ENCODE data around the gene FAM20B.

DNA sequence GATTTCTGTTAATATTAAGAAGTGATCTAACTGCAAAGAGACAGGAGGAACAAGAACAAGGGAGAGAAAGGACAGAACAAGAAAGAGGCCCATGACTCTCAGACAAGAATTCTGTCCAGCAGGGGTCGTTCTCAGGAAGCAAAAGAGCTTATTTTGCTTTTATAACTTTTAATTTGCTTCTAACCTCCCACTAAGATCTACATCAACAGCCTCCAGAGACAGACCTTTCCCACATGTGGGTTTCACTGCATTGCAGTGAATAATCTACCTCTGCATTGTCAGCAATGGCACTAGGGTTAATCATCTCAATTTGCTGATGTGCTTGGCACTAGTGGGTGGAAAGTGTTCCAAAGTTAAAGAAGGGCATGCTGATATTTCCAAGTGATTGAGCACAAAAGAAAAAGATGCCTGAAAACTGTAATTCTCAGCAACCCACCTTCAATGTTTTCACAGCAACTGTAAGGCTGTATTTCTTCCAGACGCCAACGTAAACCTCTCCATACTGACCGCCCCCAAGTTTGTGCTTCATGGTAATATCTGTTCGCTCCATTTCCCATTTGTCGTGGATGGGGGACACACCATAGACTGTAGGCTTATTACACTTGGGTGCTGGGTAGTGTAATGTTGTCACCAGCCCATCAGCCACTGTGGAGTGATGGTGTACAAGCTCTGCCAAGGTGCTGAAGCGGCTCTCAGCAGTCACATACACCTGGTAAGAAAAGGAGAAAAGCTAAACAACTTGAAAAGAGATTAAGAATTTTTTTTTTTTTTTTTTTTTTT is 95.7 kb downstream of the FAM20B start:
- TF ChIP-seq, protein P1, sequence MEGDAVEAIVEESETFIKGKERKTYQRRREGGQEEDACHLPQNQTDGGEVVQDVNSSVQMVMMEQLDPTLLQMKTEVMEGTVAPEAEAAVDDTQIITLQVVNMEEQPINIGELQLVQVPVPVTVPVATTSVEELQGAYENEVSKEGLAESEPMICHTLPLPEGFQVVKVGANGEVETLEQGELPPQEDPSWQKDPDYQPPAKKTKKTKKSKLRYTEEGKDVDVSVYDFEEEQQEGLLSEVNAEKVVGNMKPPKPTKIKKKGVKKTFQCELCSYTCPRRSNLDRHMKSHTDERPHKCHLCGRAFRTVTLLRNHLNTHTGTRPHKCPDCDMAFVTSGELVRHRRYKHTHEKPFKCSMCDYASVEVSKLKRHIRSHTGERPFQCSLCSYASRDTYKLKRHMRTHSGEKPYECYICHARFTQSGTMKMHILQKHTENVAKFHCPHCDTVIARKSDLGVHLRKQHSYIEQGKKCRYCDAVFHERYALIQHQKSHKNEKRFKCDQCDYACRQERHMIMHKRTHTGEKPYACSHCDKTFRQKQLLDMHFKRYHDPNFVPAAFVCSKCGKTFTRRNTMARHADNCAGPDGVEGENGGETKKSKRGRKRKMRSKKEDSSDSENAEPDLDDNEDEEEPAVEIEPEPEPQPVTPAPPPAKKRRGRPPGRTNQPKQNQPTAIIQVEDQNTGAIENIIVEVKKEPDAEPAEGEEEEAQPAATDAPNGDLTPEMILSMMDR (IDR thresholded peaks at IDR 0.05; ENCODE audit: low read length): peak; percentile 80
- TF ChIP-seq EZH2 (IDR thresholded peaks at IDR 0.05; ENCODE audit: borderline replicate concordance, low read length): no peak

All from OCI-LY1 (cell line).